ENCODE data around the gene SLC29A1. TPM values are rescaled to one million over a fixed set of nuclear protein-coding genes. Genes with fewer than 3 reads are reported as not detected.
A peak's percentile ranks its signal among the peaks of the same experiment; 100 is the strongest.

SLC29A1 gene
- total and polyA plus RNA-seq, 5 donors: 63.2 to 177 (median 138) TPM

DNA sequence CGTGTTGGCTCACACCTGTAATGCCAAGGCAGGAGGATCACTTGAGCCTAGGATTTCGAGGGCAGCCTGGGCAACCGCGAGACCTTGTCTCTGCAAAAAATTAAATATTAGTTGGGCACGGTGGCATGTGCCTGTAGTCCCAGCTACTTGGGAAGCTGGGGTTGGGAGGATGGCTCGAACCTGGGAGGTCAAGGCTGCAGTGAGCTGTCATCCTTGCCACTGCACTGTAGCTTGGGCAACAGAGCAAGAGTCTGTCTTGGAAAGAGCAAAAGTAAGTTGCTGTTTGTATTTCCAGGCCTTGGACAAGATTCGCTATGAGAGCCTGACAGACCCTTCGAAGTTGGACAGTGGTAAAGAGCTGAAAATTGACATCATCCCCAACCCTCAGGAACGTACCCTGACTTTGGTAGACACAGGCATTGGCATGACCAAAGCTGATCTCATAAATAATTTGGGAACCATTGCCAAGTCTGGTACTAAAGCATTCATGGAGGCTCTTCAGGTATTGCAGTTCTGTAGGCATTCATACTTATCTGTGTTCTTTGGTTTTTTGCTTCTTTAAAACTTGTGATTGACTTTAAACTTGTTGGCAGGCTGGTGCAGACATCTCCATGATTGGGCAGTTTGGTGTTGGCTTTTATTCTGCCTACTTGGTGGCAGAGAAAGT, 25.8 kb downstream of the SLC29A1 start:
- Histone ChIP-seq H3K27me3 (ENCODE audit: control insufficient read depth, insufficient read depth) (no peaks in the 10 kb centered on the region), H3K27ac (ENCODE audit: low read length) (no peak overlapping the region), H3K4me1 (ENCODE audit: control insufficient read depth, insufficient read depth, low read length) (no peaks in the 10 kb centered on the region), H3K4me3 (ENCODE audit: low read length) (no peak overlapping the region), H3K9me3 (ENCODE audit: control insufficient read depth, low read length) (no peaks in the 10 kb centered on the region)
- no peak for ATAC-seq
- intact Hi-C loops (cut with DNase I): no loop called here
- WGBS: 78% methylated on average over 9 of the region's 9 CpGs
- DNase-seq: no peak

DNA sequence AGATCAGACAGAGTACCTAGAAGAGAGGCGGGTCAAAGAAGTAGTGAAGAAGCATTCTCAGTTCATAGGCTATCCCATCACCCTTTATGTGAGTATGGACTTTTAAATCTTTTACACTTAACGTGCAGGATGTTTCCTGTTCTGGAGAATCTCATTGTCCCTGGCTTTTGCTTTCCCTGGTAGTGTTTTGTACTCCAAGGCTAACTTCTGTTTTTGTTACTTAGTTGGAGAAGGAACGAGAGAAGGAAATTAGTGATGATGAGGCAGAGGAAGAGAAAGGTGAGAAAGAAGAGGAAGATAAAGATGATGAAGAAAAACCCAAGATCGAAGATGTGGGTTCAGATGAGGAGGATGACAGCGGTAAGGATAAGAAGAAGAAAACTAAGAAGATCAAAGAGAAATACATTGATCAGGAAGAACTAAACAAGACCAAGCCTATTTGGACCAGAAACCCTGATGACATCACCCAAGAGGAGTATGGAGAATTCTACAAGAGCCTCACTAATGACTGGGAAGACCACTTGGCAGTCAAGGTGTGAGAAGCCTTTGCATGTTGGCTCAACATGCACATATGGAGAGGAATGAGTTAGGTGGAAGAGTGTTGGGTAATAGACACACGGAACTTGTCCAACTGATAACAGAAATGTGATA, 26.8 kb downstream of the SLC29A1 start:
- ATAC-seq: no peak
- no peaks in the 10 kb centered on the region for H3K4me1 ChIP-seq (ENCODE audit: control insufficient read depth, insufficient read depth, low read length)
- no peaks in the 10 kb centered on the region for H3K27me3 ChIP-seq (ENCODE audit: control insufficient read depth, insufficient read depth)
- intact Hi-C loops (cut with DNase I): no loop called here
- 58% methylated on average over 6 of the region's 6 CpGs for WGBS
- H3K9me3 ChIP-seq (ENCODE audit: control insufficient read depth, low read length): no peaks in the 10 kb centered on the region
- no peak overlapping the region for H3K27ac ChIP-seq (ENCODE audit: low read length)
- no peak overlapping the region for H3K4me3 ChIP-seq (ENCODE audit: low read length)
- DNase-seq: no peak

DNA sequence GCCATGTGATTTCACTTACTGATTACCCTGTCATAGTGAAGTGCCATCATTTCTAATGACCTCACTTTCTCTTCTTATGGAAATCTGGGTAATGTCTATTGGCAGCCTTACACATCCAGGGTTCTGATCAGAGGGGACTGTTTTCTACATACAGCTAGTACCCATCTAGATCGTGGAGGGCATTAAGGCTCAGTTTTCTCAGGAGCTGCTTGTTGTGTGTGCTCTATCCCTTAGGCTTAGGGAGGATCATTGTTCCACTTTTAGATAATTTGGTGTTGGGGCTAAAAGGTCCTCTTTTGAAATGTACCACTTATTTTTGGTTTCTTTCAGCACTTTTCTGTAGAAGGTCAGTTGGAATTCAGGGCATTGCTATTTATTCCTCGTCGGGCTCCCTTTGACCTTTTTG, 27.3 kb downstream of the SLC29A1 start:
- Histone ChIP-seq H3K4me1 (ENCODE audit: control insufficient read depth, insufficient read depth, low read length) (no peaks in the 10 kb centered on the region), H3K4me3 (ENCODE audit: low read length) (no peak overlapping the region), H3K27me3 (ENCODE audit: control insufficient read depth, insufficient read depth) (no peaks in the 10 kb centered on the region), H3K27ac (ENCODE audit: low read length) (no peak overlapping the region), H3K9me3 (ENCODE audit: control insufficient read depth, low read length) (no peaks in the 10 kb centered on the region)
- 66% methylated on average over 3 of the region's 3 CpGs for WGBS
- intact Hi-C loops (cut with DNase I): no loop called here
- DNase-seq: no peak
- ATAC-seq: no peak

DNA sequence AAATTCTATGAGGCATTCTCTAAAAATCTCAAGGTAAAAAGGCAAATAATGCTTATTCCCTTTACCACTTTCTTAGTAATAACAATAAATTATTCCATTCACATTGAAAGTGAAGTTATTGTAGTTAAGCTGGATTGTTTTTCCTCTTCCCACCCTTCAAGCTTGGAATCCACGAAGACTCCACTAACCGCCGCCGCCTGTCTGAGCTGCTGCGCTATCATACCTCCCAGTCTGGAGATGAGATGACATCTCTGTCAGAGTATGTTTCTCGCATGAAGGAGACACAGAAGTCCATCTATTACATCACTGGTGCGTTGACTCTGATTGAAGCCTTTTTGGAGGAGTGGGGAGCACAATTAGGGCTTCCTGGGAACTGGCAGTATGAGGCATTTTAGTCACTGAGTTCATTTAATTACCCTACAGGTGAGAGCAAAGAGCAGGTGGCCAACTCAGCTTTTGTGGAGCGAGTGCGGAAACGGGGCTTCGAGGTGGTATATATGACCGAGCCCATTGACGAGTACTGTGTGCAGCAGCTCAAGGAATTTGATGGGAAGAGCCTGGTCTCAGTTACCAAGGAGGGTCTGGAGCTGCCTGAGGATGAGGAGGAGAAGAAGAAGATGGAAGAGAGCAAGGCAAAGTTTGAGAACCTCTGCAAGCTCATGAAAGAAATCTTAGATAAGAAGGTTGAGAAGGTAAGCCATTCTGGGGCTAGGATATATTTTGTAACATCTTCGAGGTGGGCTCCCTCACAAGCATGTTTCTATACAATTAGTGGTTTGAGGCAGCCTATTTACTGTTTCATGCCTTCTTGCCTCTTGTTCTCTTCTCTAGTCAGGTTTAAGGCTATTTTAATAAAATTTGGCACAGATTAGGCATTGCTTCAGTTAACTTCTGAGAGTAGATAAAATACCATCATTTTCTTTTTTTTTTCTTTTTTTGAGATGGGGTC, 28.5 kb downstream of the SLC29A1 start:
- Histone ChIP-seq H3K9me3 (ENCODE audit: control insufficient read depth, low read length) (no peaks in the 10 kb centered on the region), H3K27ac (ENCODE audit: low read length) (no peak overlapping the region), H3K27me3 (ENCODE audit: control insufficient read depth, insufficient read depth) (no peaks in the 10 kb centered on the region), H3K4me3 (ENCODE audit: low read length) (no peak overlapping the region), H3K4me1 (ENCODE audit: control insufficient read depth, insufficient read depth, low read length) (peaks cover 4% of the 10 kb centered on the region)
- WGBS: 91% methylated on average over 14 of the region's 14 CpGs
- no peak for DNase-seq
- no peak for ATAC-seq
- intact Hi-C loops (cut with DNase I): no loop called here

DNA sequence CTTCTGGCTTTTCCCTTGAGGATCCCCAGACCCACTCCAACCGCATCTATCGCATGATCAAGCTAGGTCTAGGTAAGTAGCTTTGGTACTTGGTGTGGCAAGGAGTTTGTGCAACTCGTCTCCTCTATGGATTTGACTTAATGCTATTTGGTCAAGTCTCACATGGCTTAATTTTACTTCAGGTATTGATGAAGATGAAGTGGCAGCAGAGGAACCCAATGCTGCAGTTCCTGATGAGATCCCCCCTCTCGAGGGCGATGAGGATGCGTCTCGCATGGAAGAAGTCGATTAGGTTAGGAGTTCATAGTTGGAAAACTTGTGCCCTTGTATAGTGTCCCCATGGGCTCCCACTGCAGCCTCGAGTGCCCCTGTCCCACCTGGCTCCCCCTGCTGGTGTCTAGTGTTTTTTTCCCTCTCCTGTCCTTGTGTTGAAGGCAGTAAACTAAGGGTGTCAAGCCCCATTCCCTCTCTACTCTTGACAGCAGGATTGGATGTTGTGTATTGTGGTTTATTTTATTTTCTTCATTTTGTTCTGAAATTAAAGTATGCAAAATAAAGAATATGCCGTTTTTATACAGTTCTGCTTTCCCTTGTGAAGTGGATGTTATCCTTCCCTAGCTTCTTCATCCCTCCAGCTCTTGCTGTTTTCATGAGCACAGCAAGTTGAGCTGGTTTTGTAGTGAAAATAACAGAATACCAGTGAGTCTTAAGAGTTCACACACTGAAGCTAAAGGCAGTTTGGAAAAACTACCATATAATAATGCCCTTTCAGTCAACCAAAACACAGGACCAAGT, 30.1 kb downstream of the SLC29A1 start:
- Histone ChIP-seq H3K9me3 (ENCODE audit: control insufficient read depth, low read length) (no peaks in the 10 kb centered on the region), H3K4me3 (ENCODE audit: low read length) (no peak overlapping the region), H3K27me3 (ENCODE audit: control insufficient read depth, insufficient read depth) (no peaks in the 10 kb centered on the region), H3K27ac (ENCODE audit: low read length) (no peak overlapping the region), H3K4me1 (ENCODE audit: control insufficient read depth, insufficient read depth, low read length) (peaks cover 7% of the 10 kb centered on the region)
- no peak for ATAC-seq
- intact Hi-C loops (cut with DNase I): no loop called here
- 66% methylated on average over 10 of the region's 10 CpGs for WGBS
- no peak for DNase-seq

DNA sequence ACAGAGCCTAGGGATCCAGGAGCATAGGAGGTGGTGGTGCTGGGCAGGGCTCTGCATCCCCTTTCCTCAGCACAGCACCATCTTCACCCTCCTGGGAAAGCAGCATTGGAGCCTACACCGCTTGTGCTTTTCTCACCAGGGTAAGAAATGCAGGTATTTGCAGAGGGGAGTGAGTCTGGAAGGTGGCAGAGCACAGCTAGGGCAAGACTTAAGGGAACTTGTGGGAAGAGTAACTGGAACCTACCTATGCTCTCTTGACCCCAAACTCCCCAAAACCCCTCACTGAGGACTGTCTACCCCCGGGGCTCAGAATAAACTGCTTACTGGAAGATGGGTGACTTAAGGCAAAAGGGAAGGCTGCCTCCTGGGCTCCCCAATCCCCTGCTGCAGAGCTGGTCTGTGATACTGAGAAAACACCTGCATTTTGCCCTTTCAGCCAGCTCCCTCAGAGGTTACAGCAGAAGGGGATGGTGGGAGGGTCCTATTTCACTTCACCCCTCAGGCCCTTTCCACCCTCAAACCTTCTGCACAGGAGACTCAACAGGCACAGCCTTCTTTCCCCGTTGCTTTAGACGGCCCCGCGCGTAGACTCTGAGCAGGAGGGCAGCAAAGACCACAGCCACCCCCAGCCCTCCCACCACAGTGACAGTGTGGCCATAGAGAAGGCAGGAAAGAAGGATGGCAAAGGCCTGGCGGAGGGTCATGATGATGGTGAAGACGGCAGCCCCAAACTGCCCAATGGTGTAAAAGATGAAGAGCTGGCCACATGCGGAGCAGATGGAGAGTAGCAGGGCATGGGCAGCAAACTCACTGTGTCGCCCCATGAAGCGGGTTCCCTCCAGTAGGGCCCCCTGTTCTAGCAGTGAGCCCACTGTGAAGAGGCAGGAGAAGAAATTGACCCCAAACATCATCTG, 31.1 kb downstream of the SLC29A1 start:
- Histone ChIP-seq H3K4me3 (ENCODE audit: low read length) (no peak overlapping the region), H3K9me3 (ENCODE audit: control insufficient read depth, low read length) (no peaks in the 10 kb centered on the region), H3K4me1 (ENCODE audit: control insufficient read depth, insufficient read depth, low read length) (peaks cover 7% of the 10 kb centered on the region), H3K27ac (ENCODE audit: low read length) (no peak overlapping the region), H3K27me3 (ENCODE audit: control insufficient read depth, insufficient read depth) (no peaks in the 10 kb centered on the region)
- peak in 1 of 3 donors; percentile 59 for DNase-seq
- intact Hi-C loops (cut with DNase I): no loop called here
- no peak for ATAC-seq
- 69% methylated on average over 12 of the region's 12 CpGs for WGBS

DNA sequence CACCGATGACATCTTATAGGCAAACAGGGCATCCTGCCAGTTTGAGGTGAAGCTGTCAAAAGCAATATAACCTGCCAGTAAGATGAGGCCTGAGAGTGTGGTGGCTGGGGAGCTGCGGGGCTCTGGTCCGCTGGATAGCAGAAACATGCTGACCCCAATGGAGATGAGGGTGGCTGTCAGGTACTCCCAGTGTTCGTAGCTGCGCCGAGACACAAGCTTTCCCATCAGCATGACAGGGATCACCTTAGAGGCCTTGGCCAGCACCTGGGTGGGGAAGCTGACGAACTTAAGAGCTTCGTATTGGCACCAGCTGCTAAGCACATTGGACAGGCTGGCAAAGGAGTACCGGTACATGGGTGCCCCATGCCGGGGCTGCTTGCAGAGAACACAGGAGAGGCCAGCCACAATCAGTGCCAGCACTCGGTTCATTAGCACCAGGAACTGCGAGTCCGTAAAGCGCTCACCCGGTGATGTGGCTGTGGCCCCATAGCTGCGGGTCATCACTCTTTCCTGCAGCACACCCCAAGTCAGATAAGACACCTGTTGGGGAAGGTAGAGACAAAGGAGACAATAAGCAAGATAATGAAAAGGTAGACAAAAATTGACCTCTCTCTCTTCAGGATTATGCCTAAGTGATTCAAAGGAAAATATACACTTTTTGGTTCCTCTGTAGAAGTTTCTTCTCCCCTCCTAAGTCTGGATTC, 31.9 kb downstream of the SLC29A1 start:
- H3K27ac ChIP-seq (ENCODE audit: low read length): no peak overlapping the region
- peaks cover 7% of the 10 kb centered on the region for H3K4me1 ChIP-seq (ENCODE audit: control insufficient read depth, insufficient read depth, low read length)
- no peaks in the 10 kb centered on the region for H3K9me3 ChIP-seq (ENCODE audit: control insufficient read depth, low read length)
- intact Hi-C loops (cut with DNase I): no loop called here
- WGBS: 67% methylated on average over 16 of the region's 16 CpGs
- ATAC-seq (no peak), DNase-seq (peak in 1 of 3 donors; percentile 49)
- no peaks in the 10 kb centered on the region for H3K27me3 ChIP-seq (ENCODE audit: control insufficient read depth, insufficient read depth)
- H3K4me3 ChIP-seq (ENCODE audit: low read length): no peak overlapping the region

DNA sequence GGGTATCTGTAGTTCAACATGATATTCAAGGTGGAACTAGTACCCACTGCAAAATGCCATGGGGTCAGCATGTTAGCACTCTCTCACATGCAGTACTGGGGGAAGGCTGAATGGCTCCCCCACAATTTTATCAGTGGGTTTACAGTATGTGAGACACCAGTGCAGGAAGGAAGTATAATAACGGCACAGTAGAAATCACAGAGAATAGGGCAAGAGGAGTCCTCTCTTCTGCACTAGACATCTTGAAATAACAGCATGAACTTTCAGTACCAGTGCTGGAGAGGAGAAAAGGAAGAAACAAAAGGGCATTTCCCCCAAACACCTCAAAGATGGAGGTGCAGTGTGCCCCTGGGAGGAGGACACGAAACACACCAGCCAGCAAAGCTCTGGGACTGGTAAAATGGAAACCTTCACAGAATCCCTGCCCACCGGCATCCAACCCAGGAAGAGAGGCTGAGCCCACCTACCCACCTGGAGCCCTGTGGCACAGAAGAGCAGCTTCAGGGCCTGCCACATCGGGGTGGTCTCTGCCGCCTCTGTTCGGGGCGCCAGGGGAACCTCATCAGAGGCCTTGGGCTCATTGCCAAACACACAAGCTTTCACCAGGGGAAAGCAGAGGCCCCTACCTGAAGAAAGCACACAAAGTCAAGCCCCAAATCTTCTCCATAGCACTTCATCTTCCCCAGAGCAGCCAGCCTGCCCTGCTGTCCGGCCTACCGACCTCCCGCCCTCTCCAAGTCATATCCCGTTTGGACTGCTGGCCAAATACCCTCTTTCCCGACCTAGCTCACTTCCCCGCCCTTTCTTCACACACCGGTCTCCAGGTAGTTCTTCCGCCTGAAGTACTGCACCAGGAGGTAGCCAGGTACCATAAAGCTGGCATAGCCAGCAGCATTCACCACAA, 32.7 kb downstream of the SLC29A1 start:
- Histone ChIP-seq H3K27me3 (ENCODE audit: control insufficient read depth, insufficient read depth) (no peaks in the 10 kb centered on the region), H3K9me3 (ENCODE audit: control insufficient read depth, low read length) (no peaks in the 10 kb centered on the region), H3K4me3 (ENCODE audit: low read length) (peak overlapping the region; percentile 71), H3K4me1 (ENCODE audit: control insufficient read depth, insufficient read depth, low read length) (peaks cover 7% of the 10 kb centered on the region), H3K27ac (ENCODE audit: low read length) (peak overlapping the region; percentile 71)
- WGBS: 29% methylated on average over 15 of the region's 15 CpGs
- intact Hi-C loops (cut with DNase I): no loop called here
- ATAC-seq (peak; percentile 1 to 6), DNase-seq (no peak)

DNA sequence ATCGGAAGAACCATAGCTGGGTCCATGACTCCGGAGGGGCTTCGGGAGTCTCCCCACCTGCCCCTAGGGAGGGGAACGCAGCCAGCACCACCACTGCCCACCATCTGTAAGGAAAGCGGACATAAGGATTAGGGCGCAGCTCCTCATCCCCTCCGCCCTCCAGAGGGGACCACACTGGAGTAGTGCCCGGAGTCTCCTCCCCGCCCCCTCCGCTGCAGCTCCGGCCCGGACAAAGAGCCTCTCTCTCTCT, 33.3 kb downstream of the SLC29A1 start:
- H3K9me3 ChIP-seq (ENCODE audit: control insufficient read depth, low read length): no peaks in the 10 kb centered on the region
- DNase-seq (no peak), ATAC-seq (no peak)
- peaks cover 7% of the 10 kb centered on the region for H3K4me1 ChIP-seq (ENCODE audit: control insufficient read depth, insufficient read depth, low read length)
- intact Hi-C loops (cut with DNase I): no loop called here
- H3K4me3 ChIP-seq (ENCODE audit: low read length): peak overlapping the region; percentile 71
- peak overlapping the region; percentile 71 for H3K27ac ChIP-seq (ENCODE audit: low read length)
- WGBS: under 1% methylated on average over 12 of the region's 12 CpGs
- H3K27me3 ChIP-seq (ENCODE audit: control insufficient read depth, insufficient read depth): no peaks in the 10 kb centered on the region

All from right cardiac atrium (tissue), 5 donors.